Activated CD4-positive, alpha-beta T cell treated with anti-CD3 and anti-CD28 coated beads, Interleukin-2, amount 50 U/mL, for 16 hours (primary cell): Measurements from ENCODE around the gene LGI1.

Experiments
- DNase-seq: peaks from one replicate; pipeline ENCODE4 v3.0.0-alpha.2; 2020

LGI1 gene

DNA sequence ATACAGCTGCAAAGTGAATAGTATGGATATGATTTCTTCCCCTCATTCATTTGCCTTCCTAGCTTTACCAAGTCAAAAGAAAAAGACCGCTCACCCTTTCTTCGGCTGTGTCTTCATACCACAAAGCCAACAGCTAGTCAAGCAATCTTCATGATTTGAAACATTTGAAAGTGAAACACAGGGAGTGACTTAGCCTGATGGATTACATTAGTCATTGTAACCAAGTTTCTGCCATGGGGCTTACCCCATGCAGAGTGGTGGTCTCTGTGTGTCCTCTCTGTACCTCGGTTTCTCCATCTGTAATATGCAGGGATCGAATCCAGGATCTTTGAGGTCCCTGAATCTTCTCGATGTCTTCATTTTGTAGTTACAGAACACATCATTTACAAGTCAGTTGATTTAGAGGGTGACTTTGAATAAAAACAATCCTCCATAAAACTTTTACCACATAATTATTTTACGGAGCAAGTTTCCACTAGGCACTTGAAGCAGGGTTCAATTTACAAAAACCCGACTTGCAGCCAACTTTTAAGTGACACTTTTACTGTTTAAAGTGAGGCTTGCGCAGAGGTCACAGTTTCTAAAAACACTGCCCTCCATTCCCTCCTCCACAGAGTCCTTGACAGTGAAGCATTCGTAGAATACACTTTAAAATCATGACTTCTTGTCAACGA lies 2.2 kb upstream of the LGI1 start:
- DNase-seq: no peak

DNA sequence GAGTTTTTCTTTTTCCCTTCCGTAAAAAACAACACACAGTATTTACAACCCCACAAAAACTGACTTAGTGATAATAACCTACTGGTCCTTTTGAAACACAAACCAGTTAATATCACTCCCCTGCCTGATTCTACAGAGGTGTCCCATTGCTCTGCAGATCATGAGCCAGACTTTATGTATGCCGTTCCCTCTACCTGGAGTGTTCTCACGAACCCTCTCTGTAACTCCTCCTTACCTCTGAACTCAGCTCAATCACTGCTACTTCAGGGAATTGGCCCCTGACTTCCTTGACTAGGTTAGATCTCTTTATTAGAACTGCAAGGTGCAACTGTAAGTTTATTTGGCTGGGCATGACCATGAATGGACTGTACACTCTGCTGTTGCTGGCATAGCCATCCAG lies 1.6 kb upstream of the LGI1 start:
- no peak for DNase-seq

DNA sequence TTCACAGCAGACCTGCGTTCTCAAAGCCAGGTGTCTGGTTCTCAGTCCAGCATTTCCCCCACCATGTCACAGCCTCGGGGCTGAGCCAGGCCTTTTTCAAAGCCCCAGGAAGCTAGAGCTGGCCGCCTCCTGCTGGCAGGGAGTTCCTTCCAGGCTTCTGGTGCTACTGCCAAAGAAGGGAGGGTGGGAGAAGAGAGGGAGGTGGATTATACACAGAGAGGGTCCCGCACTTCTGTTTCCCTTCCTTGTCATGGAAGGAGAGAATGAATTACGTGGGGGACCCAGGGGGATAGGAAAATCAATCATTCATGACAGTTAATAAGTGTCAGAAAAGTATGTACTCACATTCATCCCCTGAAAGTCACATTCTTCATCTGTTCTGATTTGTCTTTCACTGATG lies 600 bp upstream of the LGI1 start:
- no peak for DNase-seq

DNA sequence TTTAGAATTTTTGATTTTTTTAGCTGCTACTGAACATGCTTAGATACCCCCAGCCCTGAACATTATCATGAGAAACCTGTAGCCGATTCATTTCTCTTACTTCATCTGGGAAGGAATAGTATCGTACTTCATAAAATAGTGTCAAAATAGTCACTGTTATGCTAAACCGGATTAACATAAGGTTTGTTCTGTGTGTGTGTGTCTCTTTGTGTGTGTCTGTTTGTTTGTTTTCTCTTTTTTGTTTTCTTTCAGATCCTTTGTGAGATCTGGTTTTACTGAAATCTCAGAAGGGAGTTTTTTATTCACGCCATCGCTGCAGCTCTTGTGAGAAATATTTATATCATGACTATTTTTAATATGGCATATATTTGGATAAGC lies 761 bp downstream of the LGI1 start:
- no peak for DNase-seq

DNA sequence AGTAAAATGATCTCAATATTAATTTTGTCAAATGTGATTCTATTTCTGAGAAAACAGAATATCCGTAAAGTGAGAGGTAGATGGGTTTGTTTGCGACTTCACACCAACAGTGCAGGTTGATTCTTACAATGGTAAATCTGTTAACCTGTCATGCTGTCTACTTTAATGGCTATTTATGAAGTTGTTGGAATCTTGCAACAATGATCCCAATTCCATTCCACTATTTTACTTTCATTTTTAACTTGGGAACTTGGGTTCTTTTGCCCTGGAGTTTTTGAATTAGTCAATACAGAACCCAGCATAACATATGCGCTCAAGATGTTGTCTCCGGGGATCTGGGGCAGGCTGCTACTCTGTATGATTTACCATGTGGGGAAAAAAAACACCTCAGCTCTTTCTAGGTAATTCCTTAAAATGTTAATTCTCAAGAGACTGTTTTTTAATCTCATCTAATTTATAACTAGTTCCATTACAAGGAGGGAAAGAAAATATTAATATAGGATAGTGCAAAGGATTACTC lies 1.2 kb downstream of the LGI1 start:
- no peak for DNase-seq

DNA sequence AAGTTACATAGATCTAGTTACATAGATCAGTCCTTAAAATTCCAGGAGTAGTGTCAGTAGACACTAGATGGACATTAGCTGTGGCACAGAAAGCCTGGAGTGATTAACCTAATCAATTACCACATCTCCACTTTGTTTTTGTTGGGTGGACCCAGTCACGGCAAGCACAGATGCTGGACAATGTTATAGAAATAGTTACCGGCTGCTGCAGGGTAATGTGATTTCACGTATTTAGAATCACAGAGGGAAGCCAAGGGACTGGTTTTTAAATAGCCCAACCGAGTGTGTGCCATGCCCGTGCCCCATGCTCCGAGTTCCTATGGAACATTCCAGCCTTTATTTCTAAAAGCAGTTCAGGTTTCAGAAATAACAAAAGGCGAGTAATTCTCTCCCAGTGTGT lies 2.8 kb downstream of the LGI1 start:
- DNase-seq: no peak

DNA sequence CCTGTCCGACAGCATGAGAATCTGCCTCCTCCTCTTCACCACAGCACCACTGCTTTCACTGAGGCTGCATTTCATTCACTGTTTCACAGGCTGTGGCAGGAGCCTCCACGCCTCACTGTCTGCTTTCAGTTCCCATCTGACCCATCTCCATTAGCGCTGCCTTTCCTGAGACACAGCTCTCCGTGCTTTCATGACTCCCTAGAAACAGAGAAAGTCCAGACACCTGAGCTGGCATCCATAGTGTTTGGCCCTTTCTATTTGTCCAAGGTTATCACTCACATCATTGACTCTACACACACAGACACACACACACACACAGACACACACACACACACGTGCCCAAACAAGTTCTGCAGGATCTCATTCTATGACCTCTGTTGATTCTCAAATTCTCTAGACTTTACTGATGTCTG lies 5.2 kb downstream of the LGI1 start:
- DNase-seq: no peak

DNA sequence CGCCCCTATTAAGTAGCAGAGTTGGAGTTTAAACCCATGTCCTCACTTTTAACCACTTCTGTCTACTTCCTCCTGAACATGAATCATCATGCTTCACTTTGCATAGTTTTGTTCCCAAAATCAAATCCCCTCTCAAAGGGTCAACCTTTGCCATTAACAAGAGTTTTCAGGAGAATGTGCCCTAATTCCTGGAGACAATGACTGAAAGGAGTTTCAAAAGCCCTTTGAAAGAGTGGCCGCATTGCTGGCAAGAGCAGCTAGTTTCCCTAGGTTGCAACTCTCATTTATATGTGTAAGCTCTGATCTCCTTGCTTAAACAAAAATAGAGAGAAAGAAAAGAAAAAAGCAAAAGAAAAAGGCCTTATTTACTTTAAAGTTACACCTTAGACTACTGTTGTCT lies 9.2 kb downstream of the LGI1 start:
- no peak for DNase-seq

DNA sequence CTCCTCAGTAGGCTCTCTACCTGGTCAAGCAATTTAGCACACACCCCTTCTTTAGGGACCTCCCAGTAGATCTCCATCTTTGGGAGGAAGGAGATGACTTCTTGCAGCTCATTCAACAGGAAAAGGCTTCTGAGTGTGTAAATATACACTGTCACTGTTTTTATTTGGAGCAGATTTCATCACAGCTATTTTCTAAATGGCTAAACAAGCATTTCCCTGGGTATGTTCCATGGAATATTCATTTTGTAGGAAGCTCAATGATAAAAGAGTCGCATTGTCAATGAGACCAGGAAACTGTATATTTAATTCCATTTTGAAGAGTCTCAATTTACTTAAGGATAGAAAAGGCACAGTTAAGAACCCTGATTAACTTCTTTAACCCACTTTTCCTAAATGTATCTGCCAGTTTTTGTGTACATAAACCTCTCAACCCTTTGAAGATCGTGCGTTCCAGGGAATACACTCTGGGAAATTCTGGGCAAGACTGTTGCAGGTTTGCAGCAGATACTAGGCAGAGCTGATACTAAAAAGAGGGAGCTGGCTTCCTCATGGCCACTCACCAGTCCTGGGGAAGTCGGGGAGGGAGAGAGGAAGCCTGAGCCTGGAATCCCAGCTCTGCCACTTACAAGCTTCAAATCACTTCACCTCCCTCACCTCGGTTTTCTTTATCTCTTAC lies 10.1 kb downstream of the LGI1 start:
- DNase-seq: no peak

DNA sequence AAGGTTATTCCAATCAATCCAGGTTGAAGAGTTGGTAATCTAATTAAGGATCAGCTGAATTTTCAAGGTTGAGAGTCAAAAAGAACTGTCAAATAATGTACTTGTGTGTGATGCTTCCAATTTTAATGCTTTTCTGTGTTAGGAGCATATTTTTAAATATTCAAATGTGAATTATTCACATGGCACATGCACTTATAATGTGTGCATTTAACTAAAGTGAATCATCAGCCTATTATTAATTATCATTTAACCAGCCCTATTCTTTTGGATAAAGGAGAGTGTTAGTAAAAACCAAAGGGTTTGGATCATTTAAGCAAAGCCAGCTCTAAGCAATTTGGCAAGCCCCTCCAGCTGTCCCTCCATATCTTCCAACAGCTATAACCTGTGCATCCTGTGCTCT lies 11.2 kb downstream of the LGI1 start:
- no peak for DNase-seq

DNA sequence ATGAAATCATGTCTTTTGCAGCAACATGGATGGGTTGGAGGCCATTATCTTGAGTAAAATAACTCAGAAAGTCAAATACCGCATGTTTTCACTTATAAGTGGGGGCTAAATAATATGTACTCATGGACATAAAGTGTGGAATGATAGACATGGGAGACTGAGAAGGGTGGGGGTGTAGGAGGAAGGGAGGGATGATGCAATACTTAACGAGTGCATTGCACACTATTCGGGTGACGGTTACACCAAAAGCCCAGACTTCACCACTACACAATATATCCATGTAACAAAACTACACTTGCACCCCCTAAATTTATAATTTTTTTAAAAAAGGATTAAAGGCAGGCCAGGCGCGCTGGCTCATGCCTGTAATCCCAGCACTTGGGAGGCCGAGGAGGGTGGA lies 13.6 kb downstream of the LGI1 start:
- DNase-seq: no peak

DNA sequence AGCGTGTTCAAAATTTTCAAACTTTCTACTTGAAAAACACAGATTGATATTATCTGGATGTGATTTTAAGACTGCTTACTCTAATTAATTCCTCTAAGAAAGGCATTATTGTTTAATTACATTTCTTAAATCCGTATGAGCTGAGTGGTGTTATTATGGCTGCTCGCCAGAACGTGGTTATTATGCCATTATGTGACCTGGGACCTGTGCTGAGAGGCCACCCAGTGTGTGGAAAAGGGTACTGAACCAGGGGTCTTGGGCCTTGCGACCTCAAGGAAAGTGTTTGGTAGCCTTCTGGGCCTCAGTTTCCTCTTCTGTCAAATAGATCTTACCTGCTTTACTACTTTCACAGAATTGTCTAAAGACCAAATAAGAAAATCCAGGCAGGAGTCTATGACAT lies 15.4 kb downstream of the LGI1 start:
- no peak for DNase-seq

DNA sequence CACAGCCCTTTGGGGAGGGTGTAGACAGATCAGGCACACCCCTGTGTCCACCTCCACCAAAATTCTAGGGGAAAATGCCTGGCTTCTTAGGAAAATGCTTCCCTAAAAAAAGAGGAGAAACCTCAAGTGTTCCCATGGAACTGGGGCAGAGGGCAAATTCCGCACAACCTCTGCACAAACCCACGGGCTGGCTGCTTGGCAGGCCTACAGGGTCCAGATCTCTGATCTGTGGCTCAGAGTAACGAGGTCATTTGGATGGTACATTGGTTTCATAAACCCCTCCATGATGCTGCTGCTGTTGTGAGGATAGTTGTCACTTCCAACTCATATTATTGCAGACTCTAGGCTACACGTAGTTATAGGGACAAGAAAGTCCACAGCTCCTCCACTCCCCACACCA lies 16.0 kb downstream of the LGI1 start:
- DNase-seq: no peak

DNA sequence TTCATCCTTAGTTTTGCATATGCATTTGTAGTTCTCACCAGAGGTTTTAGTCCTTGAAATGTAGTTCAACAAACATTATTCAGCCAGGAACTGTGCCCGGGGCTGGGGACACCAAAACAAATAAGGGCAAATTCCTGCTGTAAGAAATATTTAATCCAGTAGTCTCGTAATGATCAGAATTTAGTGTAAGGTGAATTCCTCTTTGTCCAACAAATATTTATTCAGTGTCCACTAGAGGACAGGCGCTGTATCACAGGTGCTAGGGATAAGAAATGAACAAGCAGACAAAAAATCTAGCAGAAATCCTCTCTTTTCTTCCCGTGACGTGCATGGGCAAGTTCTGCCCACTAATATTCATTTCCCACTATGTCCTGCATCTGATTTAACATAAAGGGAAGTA lies 17.6 kb downstream of the LGI1 start:
- no peak for DNase-seq

DNA sequence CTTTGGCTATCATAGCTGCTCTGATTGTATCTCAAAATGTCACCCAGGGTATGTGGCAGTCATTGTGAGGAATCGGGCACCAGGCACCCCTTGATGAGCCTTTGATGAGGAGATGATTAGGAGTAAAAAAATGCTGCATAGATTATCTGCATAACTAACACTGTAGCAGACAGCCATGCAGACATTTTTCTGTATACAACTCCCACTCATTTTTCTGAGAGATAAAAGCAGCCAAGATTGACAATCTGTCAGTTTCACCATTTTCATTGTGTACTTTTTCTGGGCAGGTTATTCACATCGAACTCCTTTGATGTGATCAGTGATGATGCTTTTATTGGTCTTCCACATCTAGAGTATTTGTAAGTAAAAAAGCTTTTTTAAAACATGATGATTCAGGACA lies 19.4 kb downstream of the LGI1 start:
- DNase-seq: no peak

DNA sequence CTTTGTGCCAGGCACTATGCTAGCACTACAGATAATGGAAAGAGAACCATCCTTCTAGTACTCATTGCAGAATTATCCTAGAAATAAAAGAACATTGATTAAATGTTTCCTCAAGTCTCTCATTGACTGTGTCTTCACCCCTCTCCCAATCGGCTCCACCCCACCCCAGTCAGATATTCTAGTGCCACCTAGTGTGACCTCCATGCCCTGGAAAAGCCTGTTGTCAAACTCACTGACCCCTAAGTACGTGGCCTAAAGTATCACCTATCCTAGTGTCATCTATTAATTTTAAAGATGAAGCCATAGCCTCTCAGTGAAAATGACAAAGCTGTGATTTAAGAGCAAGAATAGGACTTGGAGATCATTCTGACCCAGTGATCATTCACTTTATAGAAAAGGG lies 26.3 kb downstream of the LGI1 start:
- DNase-seq: no peak

DNA sequence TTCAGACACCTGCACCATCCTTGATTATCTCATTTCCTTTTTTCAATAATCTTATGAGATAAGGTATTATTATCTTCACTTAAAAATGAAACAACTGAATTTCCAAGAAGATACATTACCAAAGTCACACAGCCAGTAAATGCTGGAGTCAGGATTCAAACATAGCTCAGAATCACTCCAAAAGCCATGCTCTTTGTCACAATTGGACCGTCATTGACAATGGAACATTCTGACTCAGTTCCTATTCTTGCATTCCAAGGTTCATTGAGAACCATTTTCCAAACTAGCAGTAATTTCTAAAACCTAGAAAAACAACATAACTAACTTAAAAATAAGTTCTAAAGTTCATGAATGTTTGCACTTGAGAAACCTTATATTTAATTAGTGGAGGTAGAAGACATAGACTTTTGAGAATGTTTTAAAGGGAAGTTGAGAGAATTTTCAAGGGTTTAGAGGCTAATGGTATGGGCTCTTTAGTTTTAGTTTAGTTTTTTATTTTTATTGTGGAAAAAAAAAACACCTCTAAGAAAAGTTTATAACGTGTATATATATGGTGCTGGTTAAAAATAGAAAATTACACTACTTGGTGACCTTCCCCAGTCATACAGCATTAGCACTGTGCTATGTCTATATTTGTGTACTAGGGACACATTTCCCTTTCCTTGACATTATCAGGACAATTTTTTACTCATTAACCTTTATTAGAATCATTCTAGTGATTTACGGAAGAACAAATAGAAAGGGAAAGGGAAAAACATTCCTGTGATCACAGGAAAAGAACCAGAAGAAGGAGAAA lies 30.9 kb downstream of the LGI1 start:
- no peak for DNase-seq

DNA sequence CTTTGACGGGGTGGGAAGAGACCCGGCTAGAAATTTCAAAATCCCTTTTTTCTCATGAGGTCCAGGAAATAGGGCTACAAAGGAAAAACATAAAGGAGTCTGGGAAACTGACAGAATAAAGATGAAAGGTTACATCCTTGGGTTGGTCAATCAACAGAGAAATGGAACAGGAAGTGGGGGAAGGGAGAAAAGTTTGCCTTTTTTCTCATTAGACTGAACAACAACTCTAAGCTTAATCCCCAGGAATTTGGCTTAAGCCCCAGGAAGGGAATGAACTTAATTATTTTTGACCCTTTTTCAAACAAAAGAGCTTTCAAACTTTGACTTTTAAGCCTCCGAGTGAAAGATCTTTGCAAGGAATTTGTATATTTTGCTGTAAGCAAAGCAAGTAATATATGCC lies 32.7 kb downstream of the LGI1 start:
- no peak for DNase-seq

DNA sequence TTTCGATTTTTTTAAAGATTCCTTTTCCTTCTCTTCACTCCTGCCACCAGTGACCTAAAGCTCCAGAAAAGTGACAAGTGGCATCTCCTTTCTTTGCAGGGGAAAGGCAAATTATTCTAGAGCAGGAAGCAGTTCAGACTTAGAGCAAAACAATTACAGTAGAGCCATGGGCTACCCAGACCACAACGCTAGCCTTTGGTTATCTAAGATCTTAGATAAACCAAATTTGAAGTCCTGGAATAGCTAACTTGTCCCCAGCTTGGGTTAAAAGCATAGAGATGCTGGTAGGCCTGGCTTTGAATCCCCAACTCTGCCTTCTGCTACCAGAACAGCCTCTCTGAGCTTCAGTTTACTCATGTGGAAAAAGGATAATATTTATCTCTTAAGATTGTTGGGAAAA lies 38.4 kb downstream of the LGI1 start:
- DNase-seq: no peak

DNA sequence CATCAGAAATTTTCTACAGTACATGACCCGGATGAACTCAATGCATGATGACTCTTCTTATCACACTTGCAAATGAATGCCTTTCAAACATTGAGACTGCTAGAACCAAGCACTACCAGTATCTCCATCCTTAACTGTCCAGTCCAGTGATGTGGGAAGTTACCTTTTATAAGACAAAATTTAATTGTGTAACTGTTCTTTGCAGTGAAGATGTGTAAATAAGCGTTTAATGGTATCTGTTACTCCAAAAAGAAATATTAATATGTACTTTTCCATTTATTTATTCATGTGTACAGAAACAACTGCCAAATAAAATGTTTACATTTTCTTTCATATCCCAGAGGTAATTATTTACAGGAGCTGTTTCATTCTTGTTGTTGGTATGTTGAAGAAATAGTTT lies 40.1 kb downstream of the LGI1 start:
- no peak for DNase-seq

DNA sequence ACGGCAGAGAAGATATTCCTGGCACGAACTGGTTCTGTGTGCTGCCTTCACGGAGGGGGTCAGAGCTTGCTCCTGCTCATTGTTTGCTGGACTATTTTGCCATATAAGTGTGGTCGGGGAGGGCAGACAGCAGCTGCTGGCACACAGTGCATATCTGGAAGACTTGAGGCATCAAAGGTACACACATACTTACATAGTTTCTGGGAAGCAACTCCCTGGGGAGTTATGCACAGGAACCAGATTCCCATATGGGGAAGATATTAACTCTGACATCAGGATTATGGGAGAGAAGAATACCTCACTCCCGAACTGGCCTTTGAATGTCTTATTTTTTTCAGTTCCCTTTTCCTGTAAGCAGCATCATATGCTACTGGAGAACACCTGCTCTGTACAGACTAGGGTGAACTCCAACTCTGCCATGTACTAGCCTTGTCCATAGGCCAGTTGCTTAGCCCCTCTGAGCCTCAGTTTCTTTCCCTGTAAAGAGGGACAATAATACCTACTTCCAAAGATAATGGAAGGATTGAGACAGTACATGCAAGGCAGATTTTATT lies 41.5 kb downstream of the LGI1 start:
- no peak for DNase-seq

DNA sequence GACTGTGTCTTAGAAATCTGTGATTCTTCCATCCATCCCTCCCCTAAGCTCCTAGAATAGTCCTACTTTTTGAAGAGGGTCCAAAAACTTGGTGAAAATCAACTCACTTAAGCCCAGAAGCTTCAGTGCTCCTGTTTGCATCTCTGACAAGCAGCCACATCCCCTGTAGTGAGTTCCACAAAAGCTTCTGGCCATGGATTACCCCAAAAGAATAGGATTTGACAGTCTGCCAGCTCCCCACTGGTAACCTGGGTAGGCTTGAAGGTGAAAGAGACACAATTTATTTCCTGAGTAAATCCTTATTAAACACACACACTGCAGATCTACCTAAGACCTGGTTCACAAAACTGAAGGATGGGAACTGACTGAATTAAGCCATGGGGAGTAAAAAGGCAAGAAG lies 46.5 kb downstream of the LGI1 start:
- DNase-seq: no peak

DNA sequence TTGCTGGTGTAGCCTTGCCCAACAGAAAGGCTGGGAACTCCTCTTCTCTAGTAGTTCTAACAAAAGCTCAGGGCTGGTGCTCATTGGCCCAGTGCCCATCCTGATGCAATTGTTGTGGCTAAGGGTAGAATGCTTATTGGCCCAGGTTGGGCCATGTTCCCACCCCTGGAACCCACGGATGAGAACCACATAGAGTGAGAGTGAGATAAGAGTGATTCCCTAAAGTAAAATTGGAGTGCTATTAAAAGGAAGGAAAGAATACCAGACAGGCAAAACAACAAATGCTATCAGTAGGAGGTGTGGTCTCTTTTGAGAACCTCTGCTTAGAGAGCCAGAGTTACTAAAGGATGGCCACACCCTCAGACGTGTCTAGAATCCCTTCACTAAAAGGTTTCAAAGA lies 49.2 kb downstream of the LGI1 start:
- no peak for DNase-seq

DNA sequence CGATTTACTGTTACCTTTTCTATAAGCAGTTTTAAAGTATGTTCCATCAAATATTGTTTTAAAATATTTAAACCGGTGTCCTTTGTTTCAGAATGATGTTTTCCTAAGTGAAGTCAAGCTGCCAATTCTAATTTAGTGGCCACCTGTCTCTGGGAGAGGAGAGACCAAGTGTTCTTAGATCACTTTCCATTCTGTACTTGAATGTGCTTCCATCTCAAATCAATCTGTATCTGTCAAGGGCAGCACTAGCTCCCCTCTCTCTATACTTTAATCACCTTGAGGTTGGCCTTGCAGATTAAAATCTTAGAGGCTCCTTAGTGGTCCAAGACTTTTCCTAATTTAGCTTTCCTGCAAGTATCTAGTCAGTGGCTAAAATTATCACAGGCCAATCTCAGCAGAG lies 49.6 kb downstream of the LGI1 start:
- DNase-seq: no peak
